ENCODE data around the gene SIRT5. TPM values are rescaled to one million over a fixed set of nuclear protein-coding genes. Genes with fewer than 3 reads are reported as not detected.

SIRT5 gene
- total RNA-seq, 1 experiment from 2014 or later: 7.6 TPM

DNA sequence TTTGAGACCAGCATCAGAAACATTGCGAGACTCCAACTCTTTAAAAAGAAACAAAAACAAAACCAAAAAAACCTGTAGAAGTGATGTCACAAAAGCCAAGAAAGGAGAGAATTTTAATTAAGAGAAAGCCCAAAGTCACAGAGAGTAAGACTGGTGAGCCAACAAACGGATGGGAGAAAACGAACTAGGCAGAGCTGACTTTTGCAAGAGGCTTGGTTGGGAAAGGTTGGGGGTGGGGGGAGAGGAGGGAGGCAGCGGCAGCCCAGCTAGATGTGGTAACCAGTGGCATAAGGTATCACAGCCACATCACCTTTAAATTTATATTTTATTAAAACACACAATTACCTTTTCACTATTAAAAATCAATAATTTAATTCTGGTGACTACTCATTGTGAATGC is 64.2 kb downstream of the SIRT5 start:
- Histone ChIP-seq H3K36me3 (ENCODE audit: insufficient read depth, low read length, poor library complexity, severe bottlenecking) (peaks cover 34% of the 10 kb centered on the region), H3K27ac (ENCODE audit: low read depth, low read length, poor library complexity, severe bottlenecking) (no peak overlapping the region), H3K4me1 (ENCODE audit: insufficient read depth, low read length, poor library complexity, severe bottlenecking) (no peaks in the 10 kb centered on the region), H3K4me3 (ENCODE audit: low read depth, low read length, poor library complexity, severe bottlenecking) (no peak overlapping the region), H3K27me3 (replicated peaks; ENCODE audit: insufficient read depth, low read depth, low read length, poor library complexity) (no peaks in the 10 kb centered on the region), H3K9me3 (ENCODE audit: low read depth, low read length, poor library complexity, severe bottlenecking) (no peaks in the 10 kb centered on the region)
- CTCF ChIA-PET: no interaction called here
- no TSS peak for BruUV-seq (replicated peaks)
- DNase-seq (ENCODE audit: low spot score): no peak
- POLR2A ChIA-PET (ENCODE audit: low non-redundant PET): no interaction called here
- TF ChIP-seq, protein P1, sequence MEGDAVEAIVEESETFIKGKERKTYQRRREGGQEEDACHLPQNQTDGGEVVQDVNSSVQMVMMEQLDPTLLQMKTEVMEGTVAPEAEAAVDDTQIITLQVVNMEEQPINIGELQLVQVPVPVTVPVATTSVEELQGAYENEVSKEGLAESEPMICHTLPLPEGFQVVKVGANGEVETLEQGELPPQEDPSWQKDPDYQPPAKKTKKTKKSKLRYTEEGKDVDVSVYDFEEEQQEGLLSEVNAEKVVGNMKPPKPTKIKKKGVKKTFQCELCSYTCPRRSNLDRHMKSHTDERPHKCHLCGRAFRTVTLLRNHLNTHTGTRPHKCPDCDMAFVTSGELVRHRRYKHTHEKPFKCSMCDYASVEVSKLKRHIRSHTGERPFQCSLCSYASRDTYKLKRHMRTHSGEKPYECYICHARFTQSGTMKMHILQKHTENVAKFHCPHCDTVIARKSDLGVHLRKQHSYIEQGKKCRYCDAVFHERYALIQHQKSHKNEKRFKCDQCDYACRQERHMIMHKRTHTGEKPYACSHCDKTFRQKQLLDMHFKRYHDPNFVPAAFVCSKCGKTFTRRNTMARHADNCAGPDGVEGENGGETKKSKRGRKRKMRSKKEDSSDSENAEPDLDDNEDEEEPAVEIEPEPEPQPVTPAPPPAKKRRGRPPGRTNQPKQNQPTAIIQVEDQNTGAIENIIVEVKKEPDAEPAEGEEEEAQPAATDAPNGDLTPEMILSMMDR (conservative IDR thresholded peaks at IDR 0.05; ENCODE audit: low read depth, low read length): no peak
- no peak for TF ChIP-seq EZH2 (IDR thresholded peaks at IDR 0.05; ENCODE audit: borderline replicate concordance, low read depth, low read length, poor library complexity, severe bottlenecking)
- intact Hi-C loops (cut with micrococcal nuclease; ENCODE audit: unreplicated experiment): no loop called here

DNA sequence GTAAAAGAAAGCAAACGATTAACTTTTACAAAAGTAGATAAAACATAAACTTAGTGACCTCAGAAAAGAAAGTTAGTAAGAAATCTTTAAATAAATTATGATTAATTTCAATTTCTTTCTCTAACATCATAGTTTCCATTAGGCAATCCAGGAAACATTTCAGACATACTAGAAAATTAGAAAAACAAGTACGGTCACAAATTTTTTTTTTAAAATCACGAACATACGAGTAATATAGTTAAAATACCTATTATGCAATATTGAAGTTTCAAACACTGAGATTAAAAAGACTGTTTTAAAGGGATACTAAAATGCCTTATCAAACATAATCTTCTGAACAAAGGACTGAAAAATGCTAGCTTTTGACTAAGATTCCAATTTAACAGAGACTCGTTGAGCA is 66.9 kb downstream of the SIRT5 start:
- no peaks in the 10 kb centered on the region for H3K9me3 ChIP-seq (ENCODE audit: low read depth, low read length, poor library complexity, severe bottlenecking)
- intact Hi-C loops (cut with micrococcal nuclease; ENCODE audit: unreplicated experiment): no loop called here
- peaks cover 32% of the 10 kb centered on the region for H3K36me3 ChIP-seq (ENCODE audit: insufficient read depth, low read length, poor library complexity, severe bottlenecking)
- H3K27ac ChIP-seq (ENCODE audit: low read depth, low read length, poor library complexity, severe bottlenecking): no peak overlapping the region
- TF ChIP-seq, protein P1 (conservative IDR thresholded peaks at IDR 0.05; ENCODE audit: low read depth, low read length): no peak
- TF ChIP-seq EZH2 (IDR thresholded peaks at IDR 0.05; ENCODE audit: borderline replicate concordance, low read depth, low read length, poor library complexity, severe bottlenecking): no peak
- ChIA-PET CTCF (no interaction called here), POLR2A (ENCODE audit: low non-redundant PET) (no interaction called here)
- H3K4me1 ChIP-seq (ENCODE audit: insufficient read depth, low read length, poor library complexity, severe bottlenecking): no peaks in the 10 kb centered on the region
- no TSS peak for BruUV-seq (replicated peaks)
- H3K27me3 ChIP-seq (replicated peaks; ENCODE audit: insufficient read depth, low read depth, low read length, poor library complexity): no peaks in the 10 kb centered on the region
- DNase-seq (ENCODE audit: low spot score): no peak
- H3K4me3 ChIP-seq (ENCODE audit: low read depth, low read length, poor library complexity, severe bottlenecking): no peak overlapping the region

DNA sequence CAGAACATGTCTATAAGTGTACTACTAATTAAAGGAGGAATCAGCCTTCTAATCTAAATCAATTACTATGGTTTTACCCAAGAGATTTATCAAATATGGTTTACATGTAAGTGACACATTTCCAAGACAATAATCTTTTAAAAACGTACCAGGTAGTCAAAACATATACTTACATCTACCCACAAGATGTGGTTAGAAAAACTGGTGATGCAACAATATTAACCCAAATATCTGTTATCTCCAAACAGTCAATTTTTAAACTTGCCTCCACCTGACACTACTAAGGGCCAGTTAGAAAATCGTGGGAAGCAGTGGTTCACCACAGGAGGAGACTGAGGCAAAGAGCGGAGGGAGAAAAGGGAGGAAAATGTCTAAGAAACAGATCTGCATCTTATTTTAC is 68.7 kb downstream of the SIRT5 start:
- Histone ChIP-seq H3K4me1 (ENCODE audit: insufficient read depth, low read length, poor library complexity, severe bottlenecking) (no peaks in the 10 kb centered on the region), H3K9me3 (ENCODE audit: low read depth, low read length, poor library complexity, severe bottlenecking) (no peaks in the 10 kb centered on the region), H3K27ac (ENCODE audit: low read depth, low read length, poor library complexity, severe bottlenecking) (no peak overlapping the region), H3K27me3 (replicated peaks; ENCODE audit: insufficient read depth, low read depth, low read length, poor library complexity) (no peaks in the 10 kb centered on the region), H3K36me3 (ENCODE audit: insufficient read depth, low read length, poor library complexity, severe bottlenecking) (peaks cover 28% of the 10 kb centered on the region), H3K4me3 (ENCODE audit: low read depth, low read length, poor library complexity, severe bottlenecking) (no peak overlapping the region)
- ChIA-PET POLR2A (ENCODE audit: low non-redundant PET) (no interaction called here), CTCF (no interaction called here)
- intact Hi-C loops (cut with micrococcal nuclease; ENCODE audit: unreplicated experiment): no loop called here
- DNase-seq (ENCODE audit: low spot score): no peak
- TF ChIP-seq, protein P1 (conservative IDR thresholded peaks at IDR 0.05; ENCODE audit: low read depth, low read length): no peak
- TF ChIP-seq EZH2 (IDR thresholded peaks at IDR 0.05; ENCODE audit: borderline replicate concordance, low read depth, low read length, poor library complexity, severe bottlenecking): no peak
- BruUV-seq (replicated peaks): no TSS peak
